Activated CD8-positive, alpha-beta T cell treated with anti-CD3 and anti-CD28 coated beads for 36 hours (primary cell): ENCODE results near the gene ARMC6. TPM values are rescaled to one million over a fixed set of nuclear protein-coding genes. Genes with fewer than 3 reads are reported as not detected.
"Not testable (repeated sequence)": the region's sequence is repeated elsewhere in the genome, so short reads cannot be mapped to it uniquely, and the experiment has no call there.

Source experiments
- ATAC-seq: fragments of 200-7000 bp; cut with Tn5 transposase; one replicate; pipeline ENCODE4 v1.10.0; 2021; ENCODE audit warnings: mild to moderate bottlenecking, moderate library complexity
- CTCF ChIA-PET: fragments of 350-600 bp; sonication (Branson Sonifier 250); formaldehyde crosslinking; loops from one replicate; lab custom pipeline; 2021; ENCODE audit warnings: antibody characterized with exemption; lab: Charles Lee
- POLR2A ChIA-PET: fragments of 350-600 bp; sonication (Branson Sonifier 250); formaldehyde crosslinking; loops from one replicate; lab custom pipeline; 2021; ENCODE audit warnings: antibody characterized with exemption; lab: Charles Lee
- DNase-seq: peaks from one replicate; pipeline ENCODE4 v3.0.0-alpha.2; 2020
- H3K27ac Mint-ChIP-seq: one replicate; pipeline ENCODE4 v1.8.0; 2021; ENCODE audit warnings: mild to moderate bottlenecking, mixed read lengths
- H3K27me3 Mint-ChIP-seq: one replicate; pipeline ENCODE4 v1.8.0; 2021; ENCODE audit warnings: mixed read lengths
- H3K36me3 Mint-ChIP-seq: one replicate; pipeline ENCODE4 v1.8.0; 2021; ENCODE audit warnings: low read depth, mixed read lengths
- H3K4me1 Mint-ChIP-seq: one replicate; pipeline ENCODE4 v1.8.0; 2021; ENCODE audit warnings: low read depth, mixed read lengths
- H3K4me3 Mint-ChIP-seq: one replicate; pipeline ENCODE4 v1.8.0; 2021; ENCODE audit warnings: mild to moderate bottlenecking, moderate library complexity, mixed read lengths
- H3K9me3 Mint-ChIP-seq: one replicate; pipeline ENCODE4 v1.8.0; 2021; ENCODE audit warnings: mixed read lengths
- CTCF ChIP-seq: fragments of 200-600 bp; IDR thresholded peaks from one replicate; pipeline ENCODE4 v1.8.0; 2022; ENCODE audit warnings: antibody characterized with exemption, mild to moderate bottlenecking
- intact Hi-C: fragments of 100-400 bp; cut with micrococcal nuclease; formaldehyde crosslinking; loops from one replicate; pipeline ENCODE4 v1.10.0; 2022
- total RNA-seq, 2 experiments: library from RNA; stranded (reverse); gene quantifications; one replicate each; pipeline ENCODE4 v1.2.3, GENCODE V29; 2021

Gene ARMC6
- total RNA-seq, 2 experiments from 2014 or later = 34.2 to 42.8 TPM

GRCh38 chr19:19010551-19010950, 22.9 kb upstream of the ARMC6 start:
- Mint-ChIP-seq H3K4me3 (no peak overlapping the region), H3K27ac (peak overlapping the region; percentile 15), H3K4me1 (no peaks in the 10 kb centered on the region), H3K9me3 (no peaks in the 10 kb centered on the region), H3K27me3 (no peaks in the 10 kb centered on the region), H3K36me3 (peaks cover 39% of the 10 kb centered on the region)
- no peak for ATAC-seq
- no peak for TF ChIP-seq CTCF
- intact Hi-C loops = no loop called here
- no peak for DNase-seq
- POLR2A ChIA-PET = interaction anchor here (0.6 to 1.2 kb wide), 3 partner anchors 11 to 399 kb away, joined by 3 to 4 read pairs (median 3); no protein-coding TSS in a partner anchor
- CTCF ChIA-PET = interaction anchor here (1.0 kb wide), 1 partner anchor 336 kb away, joined by 3 read pairs; no protein-coding TSS in a partner anchor

GRCh38 chr19:19021115-19021514, 12.3 kb upstream of the ARMC6 start:
- no peak for DNase-seq
- ChIA-PET POLR2A (interaction anchor here (1.0 kb wide), 1 partner anchor 10 kb away, joined by 4 read pairs; no protein-coding TSS in a partner anchor), CTCF (no interaction called here)
- Mint-ChIP-seq H3K4me1 (peaks cover 25% of the 10 kb centered on the region), H3K27me3 (no peaks in the 10 kb centered on the region), H3K27ac (no peak overlapping the region), H3K9me3 (no peaks in the 10 kb centered on the region), H3K36me3 (peaks cover 50% of the 10 kb centered on the region), H3K4me3 (no peak overlapping the region)
- intact Hi-C loops = no loop called here
- no peak for TF ChIP-seq CTCF
- no peak for ATAC-seq

GRCh38 chr19:19022380-19022961, 10.9 kb upstream of the ARMC6 start:
- Mint-ChIP-seq H3K4me3 (peak overlapping the region; percentile 10), H3K36me3 (peaks cover 53% of the 10 kb centered on the region), H3K27ac (peak overlapping the region; percentile 47), H3K4me1 (peaks cover 28% of the 10 kb centered on the region), H3K9me3 (no peaks in the 10 kb centered on the region), H3K27me3 (no peaks in the 10 kb centered on the region)
- intact Hi-C loops = no loop called here
- TF ChIP-seq CTCF = no peak
- POLR2A ChIA-PET = interaction anchor here (0.6 kb wide), 1 partner anchor 783 kb away, joined by 3 read pairs; no protein-coding TSS in a partner anchor
- CTCF ChIA-PET = no interaction called here
- ATAC-seq (no peak), DNase-seq (no peak)

GRCh38 chr19:19023376-19023775, 10.0 kb upstream of the ARMC6 start:
- DNase-seq, H3K9me3 Mint-ChIP-seq, intact Hi-C loops, H3K27ac Mint-ChIP-seq, H3K27me3 Mint-ChIP-seq, ATAC-seq, H3K4me3 Mint-ChIP-seq: not testable (repeated sequence)
- Mint-ChIP-seq H3K4me1 (peaks cover 33% of the 10 kb centered on the region), H3K36me3 (peaks cover 56% of the 10 kb centered on the region)
- ChIA-PET CTCF (interaction anchor here (1.2 kb wide), 1 partner anchor 158 kb away, joined by 3 read pairs; no protein-coding TSS in a partner anchor), POLR2A (interaction anchor here (0.6 kb wide), 1 partner anchor 783 kb away, joined by 3 read pairs; no protein-coding TSS in a partner anchor)

GRCh38 chr19:19025861-19026260, 7.5 kb upstream of the ARMC6 start:
- no peak for TF ChIP-seq CTCF
- ChIA-PET CTCF (no interaction called here), POLR2A (no interaction called here)
- Mint-ChIP-seq H3K36me3 (peaks cover 61% of the 10 kb centered on the region), H3K4me3 (no peak overlapping the region), H3K27ac (no peak overlapping the region), H3K9me3 (no peaks in the 10 kb centered on the region), H3K27me3 (no peaks in the 10 kb centered on the region), H3K4me1 (peaks cover 39% of the 10 kb centered on the region)
- DNase-seq = no peak
- intact Hi-C loops = no loop called here
- ATAC-seq = no peak
